ENCODE measurements around the gene DENND4A.
"Not testable (repeated sequence)": the region's sequence is repeated elsewhere in the genome, so short reads cannot be mapped to it uniquely, and the experiment has no call there.

The DENND4A gene

GRCh38 chr15:65629548-65629947 is 162.5 kb downstream of the DENND4A start:
- no peak for DNase-seq

GRCh38 chr15:65626856-65627255 is 165.2 kb downstream of the DENND4A start:
- DNase-seq = no peak

GRCh38 chr15:65623103-65623502 is 169.0 kb downstream of the DENND4A start:
- no peak for DNase-seq

GRCh38 chr15:65621638-65622037 is 170.5 kb downstream of the DENND4A start, which contains the start of gene SLC24A1:
TSS of gene SLC24A1 (plus strand) at chr15:65621938. CDS start at chr15:65624081, 2,143 bp downstream.
- DNase-seq = no peak

GRCh38 chr15:65620833-65621232 is 171.3 kb downstream of the DENND4A start:
- DNase-seq = no peak

GRCh38 chr15:65619626-65620290 is 172.3 kb downstream of the DENND4A start:
- DNase-seq = no peak

- no peak for DNase-seq
These were observed 173.5 kb downstream of the DENND4A start for GRCh38 chr15:65618560-65619109.

- not testable (repeated sequence) for DNase-seq
These were observed 176.2 kb downstream of the DENND4A start for GRCh38 chr15:65615887-65616286.

GRCh38 chr15:65612949-65613744 is 178.9 kb downstream of the DENND4A start:
- no peak for DNase-seq

GRCh38 chr15:65612616-65612946 is 179.5 kb downstream of the DENND4A start:
- DNase-seq = no peak

- DNase-seq = no peak
These were observed 180.0 kb downstream of the DENND4A start for GRCh38 chr15:65611888-65612615.

- peak; percentile 87 for DNase-seq
These were observed 181.0 kb downstream of the DENND4A start, which contains the start of gene INTS14 for GRCh38 chr15:65610871-65611718. TSS of gene INTS14 (minus strand) at chr15:65611131. CDS start at chr15:65607380, 3,751 bp downstream.
